K562 (cell line): ENCODE measurements around the gene GSTM2. TPM values are rescaled to one million over a fixed set of nuclear protein-coding genes. Genes with fewer than 3 reads are reported as not detected.

ENCODE experiments used
- ATAC-seq: fragments of 200-7000 bp; cut with Tn5 transposase; 3 replicates; pipeline ENCODE4 v1.9.1; 2020; ENCODE audit warnings: moderate library complexity
- BruUV-seq: library from RNA; stranded (reverse); fragments of 400-500 nt; replicated peaks from 2 replicates; lab custom pipeline; 2021; lab: Mats Ljungman, UMichigan
- CTCF ChIA-PET: fragments of 300-600 bp; formaldehyde crosslinking; extraction: SDS; loops from one replicate; lab custom pipeline; 2021; ENCODE audit warnings: low intra/inter-chr PET ratio; lab: Yijun Ruan, JAX
- POLR2A ChIA-PET: fragments of 300-600, 350-650 bp; sonication (Branson Sonifier 250); formaldehyde crosslinking; extraction: SDS; loops from one replicate; lab custom pipeline; 2021; ENCODE audit warnings: antibody characterized with exemption, inconsistent platforms; lab: Yijun Ruan, JAX
- DNase-seq, 4 experiments: peaks; one replicate each; pipeline versions ENCODE4 v3.0.0 to v3.0.0-alpha.2; 2011 to 2018; ENCODE audit warnings: low spot score in 3 of 4, mixed read lengths in 3 of 4; ENCODE audit errors: extremely low read depth in 1 of 4
- FAIRE-seq: peaks from 2 replicates; lab custom pipeline; 2011; peaks lifted over from hg19 to GRCh38; lab: Jason Lieb, UNC
- H2AFZ ChIP-seq: 2 replicates; pipeline ENCODE4 v1.6.0; 2011; ENCODE audit warnings: low read depth, low read length, control low read depth, inconsistent platforms
- H3K27ac ChIP-seq: fragments of 200-600 bp; 3 replicates; pipeline ENCODE4 v1.8.0; 2011; ENCODE audit warnings: low read depth, mild to moderate bottlenecking, control low read depth, inconsistent platforms, low read length, moderate library complexity, mixed read lengths; ENCODE audit errors: extremely low read depth
- H3K27me3 ChIP-seq, 2 experiments: fragments of 300-600 bp in 1 of 2; 2 replicates in 1 of 2; 3 replicates in 1 of 2; pipeline versions ENCODE4 v1.6.0 to v1.8.0; 2011; ENCODE audit warnings: inconsistent platforms in 2 of 2, low read length in 2 of 2, mild to moderate bottlenecking in 1 of 2, mixed read lengths in 1 of 2, moderate library complexity in 1 of 2; ENCODE audit not compliant: control insufficient read depth in 2 of 2, insufficient read depth in 2 of 2
- H3K36me3 ChIP-seq: fragments of 300-600 bp; 3 replicates; pipeline ENCODE4 v1.8.0; 2011; ENCODE audit warnings: mild to moderate bottlenecking, low read length, inconsistent platforms; ENCODE audit not compliant: control insufficient read depth, insufficient read depth
- H3K4me1 ChIP-seq, 2 experiments: fragments of 200-600 bp in 1 of 2; replicated peaks in 1 of 2; 2 replicates in 1 of 2; 3 replicates in 1 of 2; pipeline versions ENCODE4 v1.5.1 to v1.8.0; 2011; ENCODE audit warnings: inconsistent platforms in 2 of 2, low read length in 2 of 2, mild to moderate bottlenecking in 1 of 2, mixed read lengths in 1 of 2, moderate library complexity in 1 of 2; ENCODE audit not compliant: control insufficient read depth in 2 of 2, insufficient read depth in 2 of 2
- H3K4me2 ChIP-seq: 2 replicates; pipeline ENCODE4 v1.6.1; 2011; ENCODE audit warnings: low read length, control low read depth, inconsistent platforms, mixed read lengths; ENCODE audit not compliant: insufficient read depth
- H3K4me3 ChIP-seq: fragments of 200-600 bp; sonication (generic), shearing (Covaris generic); 2 replicates; pipeline ENCODE4 v1.5.1; 2016; ENCODE audit warnings: control low read depth, inconsistent platforms
- H3K79me2 ChIP-seq: fragments of 200-600 bp; 3 replicates; pipeline ENCODE4 v1.8.0; 2011; ENCODE audit warnings: low read length, inconsistent platforms; ENCODE audit not compliant: control insufficient read depth, insufficient read depth
- H3K9ac ChIP-seq, 2 experiments: 2 replicates each; pipeline versions ENCODE4 v1.6.0 to v1.6.1; 2011; ENCODE audit warnings: low read depth in 2 of 2, low read length in 2 of 2, control low read depth in 1 of 2, inconsistent platforms in 1 of 2, mild to moderate bottlenecking in 1 of 2, mixed read lengths in 1 of 2; ENCODE audit not compliant: insufficient read depth in 1 of 2
- H3K9me1 ChIP-seq: one replicate; pipeline ENCODE4 v1.6.0; 2011; ENCODE audit warnings: inconsistent platforms, mild to moderate bottlenecking, low read length, moderate library complexity; ENCODE audit not compliant: control insufficient read depth, insufficient read depth
- H3K9me3 ChIP-seq: replicated peaks from 2 replicates; pipeline ENCODE4 v1.5.1; 2011; ENCODE audit warnings: low read depth, low read length, inconsistent platforms; ENCODE audit not compliant: control insufficient read depth, insufficient read depth
- H4K20me1 ChIP-seq: replicated peaks from 2 replicates; pipeline ENCODE4 v1.6.1; 2011; ENCODE audit warnings: low read length, inconsistent platforms, mixed read lengths; ENCODE audit not compliant: control insufficient read depth, insufficient read depth
- CBFB ChIP-seq: sonication (generic); formaldehyde crosslinking; IDR thresholded peaks from 2 replicates; pipeline ENCODE4 v1.4.0; 2020; ENCODE audit warnings: mild to moderate bottlenecking, missing genetic modification reagents
- FOXA3 ChIP-seq, 2 experiments: fragments of 450-650 bp in 1 of 2; sonication (generic) in 1 of 2; formaldehyde crosslinking; IDR thresholded peaks in 1 of 2; conservative IDR thresholded peaks in 1 of 2; 2 replicates each; pipeline versions ENCODE4 v1.4.0 to v1.8.0; 2020 to 2022; ENCODE audit warnings: mild to moderate bottlenecking in 2 of 2, missing genetic modification reagents in 1 of 2
- GATAD2A ChIP-seq: fragments of 450-650 bp; IDR thresholded peaks from 2 replicates; pipeline ENCODE4 v1.6.1; 2017
- MTA2 ChIP-seq: fragments of 450-650 bp; IDR thresholded peaks from 2 replicates; pipeline ENCODE4 v1.6.1; 2016; ENCODE audit warnings: low read depth
- RBM14 ChIP-seq: fragments of 200-400 bp; formaldehyde crosslinking; IDR thresholded peaks from 2 replicates; pipeline ENCODE4 v1.6.1; 2018; ENCODE audit warnings: low read depth, mild to moderate bottlenecking, low read length, moderate library complexity, borderline replicate concordance; ENCODE audit not compliant: insufficient read depth
- RUNX1 ChIP-seq: sonication (generic); IDR thresholded peaks from 2 replicates; pipeline ENCODE4 v1.6.1; 2016; ENCODE audit warnings: antibody characterized with exemption, low read depth
- SAP30 ChIP-seq: fragments of 200-600 bp; sonication (generic); IDR thresholded peaks from 2 replicates; pipeline ENCODE4 v1.6.1; 2012; ENCODE audit warnings: borderline replicate concordance, low read depth, mild to moderate bottlenecking, moderate library complexity, low read length, control low read depth, inconsistent platforms; ENCODE audit not compliant: insufficient read depth, poor library complexity, severe bottlenecking
- SMARCE1 ChIP-seq: fragments of 450-650 bp; IDR thresholded peaks from 2 replicates; pipeline ENCODE4 v1.7.1; 2016; ENCODE audit warnings: mild to moderate bottlenecking
- TEAD4 ChIP-seq, 2 experiments: sonication (generic) in 1 of 2; formaldehyde crosslinking in 1 of 2; IDR thresholded peaks; 2 replicates each; pipeline versions ENCODE4 v1.6.1 to v1.8.0; 2012 to 2022; ENCODE audit warnings: borderline replicate concordance in 1 of 2, inconsistent platforms in 1 of 2, low read length in 1 of 2, mild to moderate bottlenecking in 1 of 2, missing genetic modification reagents in 1 of 2
- ZBTB9 ChIP-seq: fragments of 450-650 bp; formaldehyde crosslinking; IDR thresholded peaks from 2 replicates; pipeline ENCODE4 v1.4.0; 2020; ENCODE audit warnings: mild to moderate bottlenecking, moderate library complexity
- WGBS: fragments of 100-300 bp; shearing (Covaris generic); methylation state at CpG from one replicate; pipeline ENCODE4 v1.1.6; 2016; ENCODE audit warnings: low coverage, mixed read lengths; ENCODE audit not compliant: insufficient coverage; ENCODE audit errors: missing lambda C conversion rate; 5-methylcytosine and 5-hydroxymethylcytosine counted together
- in situ Hi-C: fragments of 300-500 bp; cut with MboI; formaldehyde crosslinking; loops from 4 replicates; pipeline ENCODE4 v1.15.0; 2018; ENCODE audit warnings: inconsistent platforms, mixed read lengths
- intact Hi-C: fragments of 100-400 bp; cut with micrococcal nuclease; formaldehyde crosslinking; loops from 2 replicates; pipeline ENCODE4 v1.14.2; 2022
- polyA plus RNA-seq, 8 experiments: library from polyadenylated mRNA; depleted of rRNA in 4 of 8; stranded (reverse) in 5 of 8; unstranded in 3 of 8; fragments of >200 nt; fragmentation: Nextera tagmentation in 2 of 8; fragmentation: Illumina TruSeq in 1 of 8; extraction: Ambion mirVana in 2 of 8; extraction: Trizol in 1 of 8; gene quantifications; 2 replicates each; pipeline versions ENCODE4 v1.2.1 to v1.2.3, GENCODE V29; 2011 to 2014; ENCODE audit warnings: inconsistent platforms in 1 of 8, missing spikeins in 1 of 8
- total RNA-seq, 7 experiments: library from RNA; depleted of rRNA in 6 of 7; stranded (reverse); fragments of >200 nt in 6 of 7; fragmentation: Illumina TruSeq in 2 of 7; extraction: Trizol in 2 of 7; gene quantifications; 2 replicates each; pipeline versions ENCODE4 v1.2.1 to v1.2.3, GENCODE V29; 2011 to 2021; ENCODE audit warnings: low replicate concordance in 1 of 7
- TF ChIP-seq, protein P1 (sequence below): fragments of 450-650 bp; IDR thresholded peaks from 2 replicates; pipeline ENCODE4 v1.6.1; 2018; ENCODE audit not compliant: partially characterized antibody

GSTM2 gene
- total and polyA plus RNA-seq, 9 of the 15 experiments (the other 6 are each of a cell fraction or from before 2014, with no cell fraction given): 1.6 to 15.1 (median 6.8) TPM

DNA sequence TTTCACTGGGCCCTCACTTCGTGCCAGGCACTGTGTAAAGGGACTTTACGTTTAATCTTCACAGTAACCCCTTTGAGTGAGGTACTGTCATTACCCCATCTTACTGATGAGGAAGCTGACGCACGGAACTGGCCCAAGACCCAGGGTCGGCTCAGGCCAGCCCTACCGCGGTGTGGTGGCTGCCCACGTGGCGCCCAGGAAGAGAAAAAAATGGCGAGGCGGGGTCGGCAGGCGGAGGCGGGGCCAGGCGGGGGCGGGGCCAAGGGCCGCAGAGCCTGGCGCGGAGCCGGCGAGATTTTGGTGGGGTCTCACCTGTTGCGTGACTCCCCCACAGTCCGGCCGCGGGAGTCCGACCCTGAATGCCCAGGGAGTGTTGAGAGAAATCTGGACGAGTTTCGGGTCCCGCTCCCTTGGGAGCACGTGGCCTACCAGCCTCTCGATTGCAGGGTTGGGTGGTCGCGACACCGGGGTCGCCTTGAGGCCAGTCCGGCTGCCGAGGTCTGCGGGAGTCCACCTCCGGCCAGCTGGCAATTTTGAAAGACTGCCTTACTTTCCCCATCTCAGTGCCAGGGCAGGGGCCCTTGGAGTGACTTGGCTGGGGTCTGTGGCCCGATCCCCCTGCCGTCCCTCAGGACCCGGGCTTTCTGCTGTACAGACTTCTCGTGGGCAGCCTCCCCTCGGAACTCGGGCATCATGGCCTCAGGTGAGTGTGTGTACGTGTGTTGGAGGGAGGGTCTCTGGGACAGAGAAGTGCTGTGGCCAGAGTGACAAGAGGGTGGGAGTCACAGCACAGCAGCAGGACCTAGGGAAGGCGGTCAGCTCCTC lies 48.1 kb upstream of the GSTM2 start, which contains the start of the genes AMPD2 and GNAT2 (continued):
- 0 out of 2 replicates have a peak, but pooled peaks have one; percentile 41 for TF ChIP-seq SMARCE1

DNA sequence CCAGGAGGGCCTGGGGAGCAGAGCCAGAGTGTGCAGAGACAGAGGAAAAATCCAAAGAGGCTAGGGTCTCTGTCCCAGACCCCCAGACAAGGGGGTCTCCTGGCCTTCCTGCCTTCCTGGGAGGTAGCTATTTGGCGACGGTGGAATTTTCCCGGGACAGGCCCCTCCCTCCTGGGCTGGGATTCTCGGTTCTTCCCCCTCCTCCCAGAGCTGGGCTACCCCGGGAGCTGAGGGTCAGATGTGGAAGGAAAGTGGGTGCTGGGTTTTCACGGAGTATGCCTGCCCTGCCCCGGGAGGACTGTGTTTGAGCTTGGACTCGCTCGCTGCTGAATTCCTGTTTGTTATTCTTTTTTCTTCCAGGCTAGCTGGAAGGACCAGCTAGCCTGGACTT lies 47.5 kb upstream of the GSTM2 start:
- Histone ChIP-seq H3K9me3 (no peaks in the 10 kb centered on the region), H3K36me3 (no peaks in the 10 kb centered on the region), H3K27me3 (no peaks in the 10 kb centered on the region), H3K9me1 (no peaks in the 10 kb centered on the region), H3K27ac (peak overlapping the region; percentile 90), H2AFZ (peak overlapping the region; percentile 96), H3K4me2 (peak overlapping the region; percentile 96), H3K79me2 (peaks cover 55% of the 10 kb centered on the region), H3K4me3 (peak overlapping the region; percentile 61), H4K20me1 (peaks cover 5% of the 10 kb centered on the region; the same call in 1 of the 2 replicates), H3K9ac (peak overlapping the region; percentile 86 to 98), H3K4me1 (peaks cover 32 to 58% of the 10 kb centered on the region in 2 experiments)
- ChIA-PET POLR2A (interaction anchor here (0.6 to 3.3 kb wide), 16 partner anchors 9 to 742 kb away, joined by 3 to 16 read pairs (median 3); partner anchors contain the start of gene GNAI3), CTCF (interaction anchor here (0.6 kb wide), 1 partner anchor 22 kb away, joined by 3 read pairs; no protein-coding TSS in a partner anchor)
- ATAC-seq (peak; percentile 16), FAIRE-seq (no peak), DNase-seq (peak in 3 of 4 experiments; percentile 57 to 63 (median 61))
- in situ Hi-C loops (loop anchor here (5.0 kb wide), 1 partner anchor 73 kb away; the partner anchor contains the start of gene GNAI3), intact Hi-C loops (no loop called here)
- BruUV-seq: no TSS peak
- 0% methylated on average over 9 of the region's 9 CpGs for WGBS
- TF ChIP-seq MTA2: no peak
- TF ChIP-seq RBM14: no peak
- peak; percentile 33 for TF ChIP-seq SAP30
- no peak for TF ChIP-seq TEAD4 (IDR thresholded peaks at IDR 0.05; ENCODE audit: low read length)
- no peak for TF ChIP-seq TEAD4 (CRISPR knock-in tag; IDR thresholded peaks at IDR 0.05; ENCODE audit: borderline replicate concordance)
- TF ChIP-seq FOXA3 (CRISPR knock-in tag; conservative IDR thresholded peaks at IDR 0.05 in 1 of 2, IDR thresholded peaks at IDR 0.05 in 1 of 2): no peak
- TF ChIP-seq, protein P1, sequence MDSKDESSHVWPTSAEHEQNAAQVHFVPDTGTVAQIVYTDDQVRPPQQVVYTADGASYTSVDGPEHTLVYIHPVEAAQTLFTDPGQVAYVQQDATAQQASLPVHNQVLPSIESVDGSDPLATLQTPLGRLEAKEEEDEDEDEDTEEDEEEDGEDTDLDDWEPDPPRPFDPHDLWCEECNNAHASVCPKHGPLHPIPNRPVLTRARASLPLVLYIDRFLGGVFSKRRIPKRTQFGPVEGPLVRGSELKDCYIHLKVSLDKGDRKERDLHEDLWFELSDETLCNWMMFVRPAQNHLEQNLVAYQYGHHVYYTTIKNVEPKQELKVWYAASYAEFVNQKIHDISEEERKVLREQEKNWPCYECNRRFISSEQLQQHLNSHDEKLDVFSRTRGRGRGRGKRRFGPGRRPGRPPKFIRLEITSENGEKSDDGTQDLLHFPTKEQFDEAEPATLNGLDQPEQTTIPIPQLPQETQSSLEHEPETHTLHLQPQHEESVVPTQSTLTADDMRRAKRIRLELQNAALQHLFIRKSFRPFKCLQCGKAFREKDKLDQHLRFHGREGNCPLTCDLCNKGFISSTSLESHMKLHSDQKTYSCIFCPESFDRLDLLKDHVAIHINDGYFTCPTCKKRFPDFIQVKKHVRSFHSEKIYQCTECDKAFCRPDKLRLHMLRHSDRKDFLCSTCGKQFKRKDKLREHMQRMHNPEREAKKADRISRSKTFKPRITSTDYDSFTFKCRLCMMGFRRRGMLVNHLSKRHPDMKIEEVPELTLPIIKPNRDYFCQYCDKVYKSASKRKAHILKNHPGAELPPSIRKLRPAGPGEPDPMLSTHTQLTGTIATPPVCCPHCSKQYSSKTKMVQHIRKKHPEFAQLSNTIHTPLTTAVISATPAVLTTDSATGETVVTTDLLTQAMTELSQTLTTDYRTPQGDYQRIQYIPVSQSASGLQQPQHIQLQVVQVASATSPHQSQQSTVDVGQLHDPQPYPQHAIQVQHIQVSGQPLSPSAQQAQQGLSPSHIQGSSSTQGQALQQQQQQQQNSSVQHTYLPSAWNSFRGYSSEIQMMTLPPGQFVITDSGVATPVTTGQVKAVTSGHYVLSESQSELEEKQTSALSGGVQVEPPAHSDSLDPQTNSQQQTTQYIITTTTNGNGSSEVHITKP: no peak
- no peak for TF ChIP-seq CBFB (CRISPR knock-in tag)
- TF ChIP-seq ZBTB9: no peak
- no peak for TF ChIP-seq GATAD2A
- TF ChIP-seq RUNX1: no peak
